Testis (tissue), 5 donors: ENCODE results near the gene THRB. TPM values are rescaled to one million over a fixed set of nuclear protein-coding genes. Genes with fewer than 3 reads are reported as not detected.
A peak's percentile ranks its signal among the peaks of the same experiment; 100 is the strongest.

Experiments
- DNase-seq: peaks from one replicate; pipeline ENCODE4 v3.0.0-alpha.2; 2019
- H3K27ac ChIP-seq, 2 donors: fragments of 200-600 bp; sonication (generic); one replicate each; pipeline ENCODE4 v1.5.1; 2019
- H3K27me3 ChIP-seq: fragments of 200-600 bp; sonication (generic); one replicate; pipeline ENCODE4 v1.5.1; 2019
- H3K36me3 ChIP-seq: fragments of 200-600 bp; sonication (generic); one replicate; pipeline ENCODE4 v1.5.1; 2017; ENCODE audit warnings: low read depth; ENCODE audit errors: missing control alignments
- H3K4me1 ChIP-seq: fragments of 200-600 bp; sonication (generic); one replicate; pipeline ENCODE4 v1.5.1; 2019
- H3K4me3 ChIP-seq, 2 donors: fragments of 200-600 bp; sonication (generic); one replicate each; pipeline ENCODE4 v1.5.1; 2017 to 2019
- H3K9me3 ChIP-seq: fragments of 200-600 bp; sonication (generic); one replicate; pipeline ENCODE4 v1.5.1; 2017
- POLR2A ChIP-seq: fragments of 450-650 bp; IDR thresholded peaks from one replicate; pipeline ENCODE4 v1.6.1; 2017; ENCODE audit warnings: antibody characterized with exemption, mild to moderate bottlenecking, moderate library complexity
- WGBS, 2 donors: methylation state at CpG; one replicate each; pipeline ENCODE4 v1.1.5; 2018; 5-methylcytosine and 5-hydroxymethylcytosine counted together
- intact Hi-C: fragments of 100-400 bp; cut with DNase I; formaldehyde crosslinking; loops from one replicate; pipeline ENCODE4 v1.15.1; 2023; ENCODE audit warnings: low total_unique reads
- long read RNA-seq, 2 donors: transcript quantifications; one replicate each; lab custom pipeline, GENCODE V29; 2026
- polyA plus RNA-seq: library from polyadenylated mRNA; stranded (reverse); fragments of 350-450 nt; fragmentation: Illumina TruSeq; extraction: RNeasy Lipid Tissue Mini Kit (QIAGEN cat#74804); gene quantifications from one replicate; pipeline ENCODE4 v1.2.3, GENCODE V29; 2014; ENCODE audit warnings: low read depth, low replicate concordance; ENCODE audit not compliant: insufficient read depth
- total RNA-seq, 2 donors: library from RNA; depleted of rRNA; stranded (reverse); fragments of >200 nt; gene quantifications; one replicate each; pipeline ENCODE4 v1.2.3, GENCODE V29; 2016
- TF ChIP-seq, protein P1 (sequence below), 3 experiments: fragments of 450-650 bp in 2 of 3; fragments of 200-600 bp in 1 of 3; sonication (generic) in 1 of 3; IDR thresholded peaks; one replicate each; pipeline ENCODE4 v1.5.1; 2016 to 2019; ENCODE audit warnings: antibody characterized with exemption in 3 of 3, mild to moderate bottlenecking in 2 of 3, moderate library complexity in 1 of 3

THRB gene
- 1 to 10 TPM; 1.3 to 1.4 TPM for total RNA-seq
- 2.0 TPM for polyA plus RNA-seq
- long read RNA-seq, donor 1, full-length matches to known transcripts = 1 of 1 reads
- long read RNA-seq, donor 1, partial matches to known transcripts = 0 of 1 reads
- long read RNA-seq, donor 1, other reads (novel, unspliced or antisense) = 0 of 1 reads
- long read RNA-seq, donor 2 = 0 reads

DNA sequence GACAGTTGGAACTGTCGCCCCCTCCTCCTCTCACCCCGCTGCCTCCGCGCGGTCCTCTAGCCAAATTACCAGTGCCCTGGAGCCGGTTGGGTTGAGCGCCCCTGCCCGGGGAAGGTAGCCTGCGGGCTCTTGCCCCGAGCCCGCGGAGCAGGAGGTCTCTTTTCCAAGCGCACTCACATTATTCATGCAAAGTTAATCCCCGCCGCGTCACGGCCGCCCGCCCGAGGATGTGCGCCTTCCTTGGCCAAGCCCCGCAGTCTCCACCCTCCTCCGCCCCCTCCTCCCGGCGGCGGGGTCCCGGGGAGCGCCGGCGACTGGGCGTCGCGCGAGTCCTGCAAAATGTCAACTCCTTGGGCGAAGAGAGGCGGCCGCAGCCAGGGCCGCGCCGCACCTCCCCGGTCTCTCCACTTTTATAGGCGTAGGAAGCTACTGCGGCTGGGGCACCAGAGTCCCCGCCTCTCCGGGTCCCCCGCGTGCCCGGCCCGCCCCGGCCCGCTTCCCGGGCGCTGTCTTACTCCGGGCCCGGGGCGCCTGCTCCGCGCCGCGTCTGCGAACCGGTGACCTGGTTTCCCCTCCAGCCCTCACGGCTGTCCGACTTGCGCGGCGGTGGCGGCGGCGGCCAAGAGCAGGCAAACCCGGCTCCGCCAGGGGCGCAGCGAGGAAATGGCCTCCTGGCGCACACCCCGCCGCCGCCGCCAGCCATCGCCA, at the start of gene THRB:
TSS of gene THRB (minus strand) at position 233 of the 708 bp plus-strand sequence.
- peak within 1 kb of the TSS; percentile 63 to 75 for H3K4me3 ChIP-seq
- H3K9me3 ChIP-seq = no peaks in the 10 kb centered on the region
- H3K27ac ChIP-seq = peak within 1 kb of the TSS; percentile 76 to 85
- WGBS, 2 donors = 0% methylated on average over 56 of the region's 80 CpGs; no CpG with 5 or more reads in 1 of the 2 donors
- no peaks in the 10 kb centered on the region for H3K36me3 ChIP-seq
- intact Hi-C loops = no loop called here
- TF ChIP-seq, protein P1, sequence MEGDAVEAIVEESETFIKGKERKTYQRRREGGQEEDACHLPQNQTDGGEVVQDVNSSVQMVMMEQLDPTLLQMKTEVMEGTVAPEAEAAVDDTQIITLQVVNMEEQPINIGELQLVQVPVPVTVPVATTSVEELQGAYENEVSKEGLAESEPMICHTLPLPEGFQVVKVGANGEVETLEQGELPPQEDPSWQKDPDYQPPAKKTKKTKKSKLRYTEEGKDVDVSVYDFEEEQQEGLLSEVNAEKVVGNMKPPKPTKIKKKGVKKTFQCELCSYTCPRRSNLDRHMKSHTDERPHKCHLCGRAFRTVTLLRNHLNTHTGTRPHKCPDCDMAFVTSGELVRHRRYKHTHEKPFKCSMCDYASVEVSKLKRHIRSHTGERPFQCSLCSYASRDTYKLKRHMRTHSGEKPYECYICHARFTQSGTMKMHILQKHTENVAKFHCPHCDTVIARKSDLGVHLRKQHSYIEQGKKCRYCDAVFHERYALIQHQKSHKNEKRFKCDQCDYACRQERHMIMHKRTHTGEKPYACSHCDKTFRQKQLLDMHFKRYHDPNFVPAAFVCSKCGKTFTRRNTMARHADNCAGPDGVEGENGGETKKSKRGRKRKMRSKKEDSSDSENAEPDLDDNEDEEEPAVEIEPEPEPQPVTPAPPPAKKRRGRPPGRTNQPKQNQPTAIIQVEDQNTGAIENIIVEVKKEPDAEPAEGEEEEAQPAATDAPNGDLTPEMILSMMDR (IDR thresholded peaks at IDR 0.05) = peak in 1 of 3 experiments; percentile 30
- no peak for TF ChIP-seq POLR2A
- H3K4me1 ChIP-seq = no peaks in the 10 kb centered on the region
- no peaks in the 10 kb centered on the region for H3K27me3 ChIP-seq
- peak; percentile 48 for DNase-seq

GRCh38 chr3:24541935-24542334, 47.3 kb upstream of the THRB start:
- no peak overlapping the region for H3K27ac ChIP-seq
- no peaks in the 10 kb centered on the region for H3K36me3 ChIP-seq
- no peaks in the 10 kb centered on the region for H3K9me3 ChIP-seq
- DNase-seq = no peak
- WGBS, 2 donors = 97 to 100% methylated on average over 1 of the region's 1 CpG
- intact Hi-C loops = no loop called here
- no peaks in the 10 kb centered on the region for H3K27me3 ChIP-seq
- H3K4me1 ChIP-seq = no peaks in the 10 kb centered on the region
- TF ChIP-seq, protein P1 (IDR thresholded peaks at IDR 0.05) = no peak
- TF ChIP-seq POLR2A = no peak
- no peak overlapping the region for H3K4me3 ChIP-seq

DNA sequence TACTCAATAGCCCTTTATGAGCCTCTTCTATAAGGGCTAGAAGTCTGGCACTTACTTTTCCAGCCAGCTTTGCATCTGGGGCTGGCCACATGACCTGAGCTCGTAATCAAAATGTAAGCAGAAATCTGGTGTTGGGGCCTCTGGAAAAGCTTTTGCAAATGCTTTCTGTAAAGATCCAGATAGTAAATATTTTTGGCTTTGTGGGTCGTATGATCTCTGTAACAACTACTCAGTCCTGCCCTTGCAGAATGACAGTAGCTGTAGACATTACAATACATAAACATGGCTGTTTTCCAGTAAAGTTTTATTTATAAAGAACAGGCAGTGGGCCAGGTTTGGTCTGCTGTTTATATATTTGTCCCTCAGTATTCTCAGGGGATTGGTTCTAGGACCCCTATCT, 46.2 kb upstream of the THRB start:
- H3K4me1 ChIP-seq = no peaks in the 10 kb centered on the region
- no peak overlapping the region for H3K4me3 ChIP-seq
- H3K27me3 ChIP-seq = no peaks in the 10 kb centered on the region
- no peaks in the 10 kb centered on the region for H3K9me3 ChIP-seq
- WGBS, 2 donors = 84 to 88% methylated on average over 2 of the region's 2 CpGs
- DNase-seq = no peak
- intact Hi-C loops = no loop called here
- no peaks in the 10 kb centered on the region for H3K36me3 ChIP-seq
- no peak overlapping the region for H3K27ac ChIP-seq
- TF ChIP-seq, protein P1 (IDR thresholded peaks at IDR 0.05) = no peak
- no peak for TF ChIP-seq POLR2A

GRCh38 chr3:24539699-24540098, 45.0 kb upstream of the THRB start:
- 80 to 83% methylated on average over 2 of the region's 2 CpGs for WGBS, 2 donors

More at GRCh38 chr3:24539699-24540098, 45.0 kb upstream of the THRB start:
- no peak overlapping the region for H3K4me3 ChIP-seq
- no peaks in the 10 kb centered on the region for H3K27me3 ChIP-seq
- no peak for TF ChIP-seq POLR2A
- TF ChIP-seq, protein P1 (IDR thresholded peaks at IDR 0.05) = no peak
- H3K4me1 ChIP-seq = no peaks in the 10 kb centered on the region
- no peak for DNase-seq
- intact Hi-C loops = no loop called here
- H3K27ac ChIP-seq = no peak overlapping the region
- no peaks in the 10 kb centered on the region for H3K36me3 ChIP-seq
- no peaks in the 10 kb centered on the region for H3K9me3 ChIP-seq
